ENCODE results near the gene CHDH.

CHDH gene

GRCh38 chr3:53846134-53846850, at the start of gene CHDH, which contains the start of gene IL17RB:
Gene CHDH (minus strand): TSS chr3:53846419. CDS start chr3:53824008, 22,411 bp downstream.
Gene IL17RB (plus strand): TSS chr3:53846568. CDS start chr3:53846589, 21 bp downstream.
- no peak for DNase-seq

GRCh38 chr3:53892286-53892637, 46.0 kb upstream of the CHDH start:
- no peak for DNase-seq

GRCh38 chr3:53891497-53892285, 45.5 kb upstream of the CHDH start, which contains the start of gene SELENOK:
Gene SELENOK (minus strand): TSS chr3:53891859.
- DNase-seq, result peak; percentile 97

- no peak for DNase-seq
Measured at GRCh38 chr3:53890726-53891475, 44.7 kb upstream of the CHDH start.

GRCh38 chr3:53888232-53888631, 42.0 kb upstream of the CHDH start:
- DNase-seq, result no peak

GRCh38 chr3:53887446-53887845, 41.2 kb upstream of the CHDH start:
- DNase-seq, result no peak

- DNase-seq, result no peak
Measured at GRCh38 chr3:53885239-53885638, 39.0 kb upstream of the CHDH start.

- no peak for DNase-seq
Measured at GRCh38 chr3:53884623-53885022, 38.4 kb upstream of the CHDH start.

- no peak for DNase-seq
Measured at GRCh38 chr3:53883008-53883407, 36.8 kb upstream of the CHDH start.

GRCh38 chr3:53881691-53882593, 35.7 kb upstream of the CHDH start, which contains the start of gene ACTR8:
Gene ACTR8 (minus strand): TSS chr3:53882152. CDS start chr3:53882101, 51 bp downstream.
- peak; percentile 63 for DNase-seq

- DNase-seq, result no peak
Measured at GRCh38 chr3:53880396-53881345, 34.5 kb upstream of the CHDH start.

- DNase-seq, result no peak
Measured at GRCh38 chr3:53865732-53866499, 19.7 kb upstream of the CHDH start.

- no peak for DNase-seq
Measured at GRCh38 chr3:53863145-53863544, 16.9 kb upstream of the CHDH start.

GRCh38 chr3:53862241-53862640, 16.0 kb upstream of the CHDH start:
- DNase-seq, result no peak

- DNase-seq, result no peak
Measured at GRCh38 chr3:53860196-53860595, 14.0 kb upstream of the CHDH start.

GRCh38 chr3:53859178-53859577, 13.0 kb upstream of the CHDH start:
- DNase-seq, result no peak

GRCh38 chr3:53858096-53858741, 12.0 kb upstream of the CHDH start:
- no peak for DNase-seq

- no peak for DNase-seq
Measured at GRCh38 chr3:53856964-53857363, 10.7 kb upstream of the CHDH start.

- no peak for DNase-seq
Measured at GRCh38 chr3:53850895-53851294, 4.7 kb upstream of the CHDH start.

GRCh38 chr3:53849916-53850315, 3.7 kb upstream of the CHDH start:
- no peak for DNase-seq
